ENCODE results near the gene FAAH2.
"Not testable (repeated sequence)": the region's sequence is repeated elsewhere in the genome, so short reads cannot be mapped to it uniquely, and the experiment has no call there.

Gene FAAH2

GRCh38 chrX:57380026-57380796 is 93.7 kb downstream of the FAAH2 start:
- DNase-seq = no peak

GRCh38 chrX:57394162-57394561 is 107.7 kb downstream of the FAAH2 start:
- not testable (repeated sequence) for DNase-seq

- not testable (repeated sequence) for DNase-seq
Observed at GRCh38 chrX:57403191-57403590, 116.7 kb downstream of the FAAH2 start.

GRCh38 chrX:57406149-57406548 is 119.6 kb downstream of the FAAH2 start:
- no peak for DNase-seq

GRCh38 chrX:57417827-57418226 is 131.3 kb downstream of the FAAH2 start:
- DNase-seq = no peak

- DNase-seq = no peak
Observed at GRCh38 chrX:57422289-57422688, 135.8 kb downstream of the FAAH2 start.

GRCh38 chrX:57422790-57423189 is 136.3 kb downstream of the FAAH2 start:
- no peak for DNase-seq

GRCh38 chrX:57445076-57445475 is 158.6 kb downstream of the FAAH2 start:
- no peak for DNase-seq

GRCh38 chrX:57445832-57446231 is 159.3 kb downstream of the FAAH2 start:
- no peak for DNase-seq

GRCh38 chrX:57447856-57448255 is 161.3 kb downstream of the FAAH2 start:
- DNase-seq = no peak

- no peak for DNase-seq
Observed at GRCh38 chrX:57451426-57452020, 165.0 kb downstream of the FAAH2 start.

GRCh38 chrX:57453901-57454300 is 167.4 kb downstream of the FAAH2 start:
- DNase-seq = peak; percentile 12

GRCh38 chrX:57481514-57481913 is 195.0 kb downstream of the FAAH2 start:
- DNase-seq = no peak

GRCh38 chrX:57516491-57516890 is 230.0 kb downstream of the FAAH2 start:
- no peak for DNase-seq

GRCh38 chrX:57519578-57520118 is 233.1 kb downstream of the FAAH2 start:
- no peak for DNase-seq

GRCh38 chrX:57528670-57529255 is 242.3 kb downstream of the FAAH2 start:
- DNase-seq = no peak
